Rectal smooth muscle tissue (tissue), 1 donor: Measurements from ENCODE around the gene NR2C2.
A peak's percentile ranks its signal among the peaks of the same experiment; 100 is the strongest.

Experiments used
- H3K27ac ChIP-seq: one replicate; pipeline ENCODE4 v1.7.0; 2013; ENCODE audit warnings: low read depth, low read length, inconsistent platforms
- H3K27me3 ChIP-seq: one replicate; pipeline ENCODE4 v1.7.0; 2013; ENCODE audit warnings: low read length; ENCODE audit not compliant: control insufficient read depth, insufficient read depth
- H3K36me3 ChIP-seq: one replicate; pipeline ENCODE4 v1.7.0; 2013; ENCODE audit warnings: low read length; ENCODE audit not compliant: control insufficient read depth, insufficient read depth
- H3K4me1 ChIP-seq: one replicate; pipeline ENCODE4 v1.7.0; 2013; ENCODE audit warnings: low read length; ENCODE audit not compliant: control insufficient read depth, insufficient read depth
- H3K4me3 ChIP-seq: one replicate; pipeline ENCODE4 v1.7.0; 2013; ENCODE audit warnings: low read length
- H3K9ac ChIP-seq: one replicate; pipeline ENCODE4 v1.7.0; 2013; ENCODE audit warnings: low read length

The NR2C2 gene

GRCh38 chr3:14949126-14949525 lies 1.7 kb downstream of the NR2C2 start:
- Histone ChIP-seq H3K4me1 (peaks cover 17% of the 10 kb centered on the region), H3K27ac (peak overlapping the region; percentile 85), H3K36me3 (peaks cover 4% of the 10 kb centered on the region), H3K27me3 (no peaks in the 10 kb centered on the region), H3K4me3 (peak overlapping the region; percentile 81), H3K9ac (peak overlapping the region; percentile 25)

DNA sequence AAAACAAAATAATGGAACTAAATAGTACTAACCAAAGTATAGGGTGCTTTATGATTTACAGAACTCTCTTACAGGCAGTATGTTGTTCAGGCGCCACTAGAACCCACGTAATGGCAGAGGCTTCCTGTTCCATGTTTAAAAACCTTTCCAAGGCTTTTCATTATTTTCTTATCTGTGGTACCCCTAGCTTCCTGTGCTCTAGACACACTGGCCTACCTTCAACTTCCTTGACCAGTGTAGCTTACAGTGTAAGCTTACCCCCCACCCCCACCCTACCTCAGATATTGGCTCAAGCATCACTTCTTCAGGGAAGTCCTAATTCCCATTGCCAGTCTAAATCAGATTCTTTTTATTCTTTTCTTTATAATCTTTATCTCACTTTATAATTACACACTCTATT lies 2.9 kb downstream of the NR2C2 start:
- Histone ChIP-seq H3K4me3 (no peak overlapping the region), H3K36me3 (peaks cover 1% of the 10 kb centered on the region), H3K4me1 (peaks cover 17% of the 10 kb centered on the region), H3K27ac (no peak overlapping the region), H3K9ac (no peak overlapping the region), H3K27me3 (no peaks in the 10 kb centered on the region)

DNA sequence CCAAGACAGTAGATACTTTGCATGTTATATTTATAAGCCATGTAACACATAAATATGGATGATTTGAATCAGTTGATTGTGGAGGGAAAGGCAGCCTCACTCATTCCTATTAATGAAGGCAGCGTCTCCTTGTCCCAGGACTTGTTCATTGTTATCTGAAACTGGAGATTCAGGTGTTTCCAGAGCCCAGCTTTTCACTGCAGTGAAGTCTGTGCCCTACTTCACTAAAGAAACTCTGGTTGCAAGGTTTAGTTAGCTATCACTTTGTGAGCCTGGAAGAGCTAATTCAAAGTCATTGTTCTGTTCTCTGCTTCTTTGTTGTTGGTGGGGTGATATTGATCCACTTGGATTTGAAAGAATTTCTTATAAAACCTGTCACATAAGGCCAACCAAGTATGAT lies 9.8 kb downstream of the NR2C2 start:
- Histone ChIP-seq H3K4me1 (peaks cover 10% of the 10 kb centered on the region), H3K27ac (no peak overlapping the region), H3K4me3 (no peak overlapping the region), H3K9ac (no peak overlapping the region), H3K36me3 (no peaks in the 10 kb centered on the region), H3K27me3 (no peaks in the 10 kb centered on the region)

DNA sequence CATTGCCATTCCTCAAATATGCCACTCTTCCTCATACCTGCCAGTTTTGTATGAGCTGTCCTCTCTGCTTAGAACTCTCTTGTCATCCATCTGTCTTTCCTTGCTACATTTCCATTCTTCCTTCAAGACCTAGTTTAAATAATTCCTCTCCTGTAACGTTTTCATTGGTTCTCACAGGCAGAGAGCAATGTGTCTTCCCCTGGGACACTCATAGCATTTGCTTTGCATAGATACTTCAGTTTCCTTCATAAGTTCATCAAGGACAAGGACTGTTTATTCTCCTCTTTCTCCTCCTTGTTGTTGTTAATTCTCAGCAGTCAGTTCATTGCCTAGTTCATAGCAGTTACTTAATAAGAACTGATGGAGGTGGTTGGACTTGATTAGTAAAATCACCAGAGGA lies 10.5 kb downstream of the NR2C2 start:
- H3K4me3 ChIP-seq = no peak overlapping the region
- no peaks in the 10 kb centered on the region for H3K27me3 ChIP-seq
- H3K9ac ChIP-seq = no peak overlapping the region
- H3K4me1 ChIP-seq = peaks cover 10% of the 10 kb centered on the region
- H3K36me3 ChIP-seq = no peaks in the 10 kb centered on the region
- no peak overlapping the region for H3K27ac ChIP-seq

GRCh38 chr3:14959359-14959943 lies 12.1 kb downstream of the NR2C2 start:
- peaks cover 10% of the 10 kb centered on the region for H3K4me1 ChIP-seq
- no peak overlapping the region for H3K9ac ChIP-seq
- H3K27me3 ChIP-seq = no peaks in the 10 kb centered on the region
- no peak overlapping the region for H3K4me3 ChIP-seq
- no peak overlapping the region for H3K27ac ChIP-seq
- H3K36me3 ChIP-seq = no peaks in the 10 kb centered on the region

- H3K4me3 ChIP-seq = no peak overlapping the region
- H3K27me3 ChIP-seq = no peaks in the 10 kb centered on the region
- H3K36me3 ChIP-seq = peaks cover 3% of the 10 kb centered on the region
- H3K4me1 ChIP-seq = peaks cover 4% of the 10 kb centered on the region
- H3K9ac ChIP-seq = no peak overlapping the region
- no peak overlapping the region for H3K27ac ChIP-seq
Observed at GRCh38 chr3:14962762-14963161, 15.4 kb downstream of the NR2C2 start.

GRCh38 chr3:14967285-14967684 lies 19.9 kb downstream of the NR2C2 start:
- H3K4me1 ChIP-seq = no peaks in the 10 kb centered on the region
- peaks cover 3% of the 10 kb centered on the region for H3K36me3 ChIP-seq

DNA sequence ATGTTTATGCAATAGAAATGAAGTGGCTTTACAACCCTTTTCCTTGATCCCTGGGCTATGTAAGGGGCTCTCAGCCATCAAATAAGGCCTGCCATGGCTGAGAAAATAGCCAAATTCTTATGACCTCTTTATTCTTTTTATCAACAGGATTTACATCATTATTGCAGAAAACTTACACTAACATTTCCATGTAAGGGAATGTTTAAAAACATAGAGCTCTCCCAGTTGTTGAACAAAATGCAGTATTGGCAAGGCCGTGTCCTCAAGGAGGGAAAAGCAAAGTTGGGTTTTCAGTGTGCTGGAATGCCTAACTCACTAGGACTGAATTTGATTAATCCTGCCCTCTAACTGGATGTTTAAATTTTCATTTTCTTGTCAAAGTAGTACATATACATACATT lies 22.3 kb downstream of the NR2C2 start:
- H3K9ac ChIP-seq = no peak overlapping the region
- no peaks in the 10 kb centered on the region for H3K4me1 ChIP-seq
- H3K27ac ChIP-seq = no peak overlapping the region
- H3K4me3 ChIP-seq = no peak overlapping the region
- no peaks in the 10 kb centered on the region for H3K27me3 ChIP-seq
- H3K36me3 ChIP-seq = peaks cover 6% of the 10 kb centered on the region

More at GRCh38 chr3:14967285-14967684, 19.9 kb downstream of the NR2C2 start:
- no peak overlapping the region for H3K4me3 ChIP-seq
- no peak overlapping the region for H3K9ac ChIP-seq
- H3K27ac ChIP-seq = no peak overlapping the region
- H3K27me3 ChIP-seq = no peaks in the 10 kb centered on the region

GRCh38 chr3:14976317-14976716 lies 28.9 kb downstream of the NR2C2 start:
- no peaks in the 10 kb centered on the region for H3K27me3 ChIP-seq
- no peak overlapping the region for H3K4me3 ChIP-seq
- no peak overlapping the region for H3K9ac ChIP-seq
- H3K4me1 ChIP-seq = no peaks in the 10 kb centered on the region
- peaks cover 3% of the 10 kb centered on the region for H3K36me3 ChIP-seq
- H3K27ac ChIP-seq = no peak overlapping the region

DNA sequence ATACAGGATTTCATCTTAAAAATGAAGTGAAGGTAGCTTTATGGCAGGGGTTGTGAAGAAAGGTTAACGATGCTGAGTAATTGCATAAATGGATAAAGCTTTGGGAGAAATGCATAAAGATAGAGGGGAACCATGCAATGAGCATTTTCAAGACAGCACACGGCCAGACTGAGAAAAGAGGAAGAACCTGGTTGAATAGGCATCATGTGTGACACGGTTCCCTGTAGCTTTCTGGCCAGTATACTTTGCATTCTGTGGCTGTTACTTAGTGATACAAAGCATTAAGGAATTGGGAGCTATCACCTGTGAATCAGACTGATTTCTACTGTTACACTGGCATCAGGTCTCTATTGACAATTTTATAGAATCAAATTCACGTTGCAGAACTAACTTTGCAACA lies 33.3 kb downstream of the NR2C2 start:
- no peaks in the 10 kb centered on the region for H3K4me1 ChIP-seq
- H3K27ac ChIP-seq = no peak overlapping the region
- no peaks in the 10 kb centered on the region for H3K27me3 ChIP-seq
- no peaks in the 10 kb centered on the region for H3K36me3 ChIP-seq
- no peak overlapping the region for H3K4me3 ChIP-seq
- no peak overlapping the region for H3K9ac ChIP-seq

GRCh38 chr3:14984581-14985113 lies 37.3 kb downstream of the NR2C2 start:
- Histone ChIP-seq H3K27me3 (no peaks in the 10 kb centered on the region), H3K36me3 (no peaks in the 10 kb centered on the region), H3K9ac (no peak overlapping the region), H3K4me3 (no peak overlapping the region), H3K27ac (no peak overlapping the region), H3K4me1 (peaks cover 3% of the 10 kb centered on the region)

DNA sequence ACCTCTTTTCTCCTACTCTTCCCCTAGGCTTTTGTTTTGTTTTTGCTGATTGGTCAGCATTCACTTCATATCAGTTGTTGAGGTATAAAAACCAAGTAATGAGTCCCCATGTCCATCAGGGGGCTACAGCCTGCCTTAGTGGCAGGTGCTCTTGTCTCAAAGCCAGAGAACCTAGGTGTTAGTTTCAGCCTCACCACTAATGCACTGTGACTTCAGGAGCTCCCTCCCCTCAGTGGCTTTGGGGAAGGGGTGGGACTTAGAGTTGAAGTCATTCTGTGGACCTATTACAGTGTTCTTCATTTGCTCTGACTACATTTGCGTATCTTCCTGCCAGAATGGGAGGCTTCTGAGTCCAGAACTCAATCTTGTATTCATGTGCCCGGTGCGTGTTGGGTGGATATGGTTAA lies 41.6 kb downstream of the NR2C2 start:
- peaks cover 7% of the 10 kb centered on the region for H3K4me1 ChIP-seq
- H3K4me3 ChIP-seq = no peak overlapping the region

More for the DNA sequence above, 41.6 kb downstream of the NR2C2 start:
- H3K27me3 ChIP-seq = no peaks in the 10 kb centered on the region
- H3K36me3 ChIP-seq = no peaks in the 10 kb centered on the region
- H3K9ac ChIP-seq = no peak overlapping the region
- H3K27ac ChIP-seq = no peak overlapping the region
